Astrocyte of the spinal cord (primary cell): ENCODE data around the gene SH2D7.

ENCODE experiments used
- DNase-seq: peaks from one replicate; pipeline ENCODE4 v3.0.0; 2011; ENCODE audit warnings: low read depth, low spot score
- H3K4me3 ChIP-seq: 2 replicates; pipeline ENCODE4 v1.5.1; 2011; ENCODE audit warnings: low read depth, mild to moderate bottlenecking, low read length, moderate library complexity
- in situ Hi-C: cut with HindIII; loops from 2 replicates; pipeline ENCODE4 v1.10.0; 2017; ENCODE audit warnings: low sequenced_read_pairs
- TF ChIP-seq, protein P1 (sequence below): IDR thresholded peaks from 2 replicates; pipeline ENCODE4 v1.5.1; 2012; ENCODE audit warnings: low read depth, mild to moderate bottlenecking, low read length, inconsistent platforms

Gene SH2D7

DNA sequence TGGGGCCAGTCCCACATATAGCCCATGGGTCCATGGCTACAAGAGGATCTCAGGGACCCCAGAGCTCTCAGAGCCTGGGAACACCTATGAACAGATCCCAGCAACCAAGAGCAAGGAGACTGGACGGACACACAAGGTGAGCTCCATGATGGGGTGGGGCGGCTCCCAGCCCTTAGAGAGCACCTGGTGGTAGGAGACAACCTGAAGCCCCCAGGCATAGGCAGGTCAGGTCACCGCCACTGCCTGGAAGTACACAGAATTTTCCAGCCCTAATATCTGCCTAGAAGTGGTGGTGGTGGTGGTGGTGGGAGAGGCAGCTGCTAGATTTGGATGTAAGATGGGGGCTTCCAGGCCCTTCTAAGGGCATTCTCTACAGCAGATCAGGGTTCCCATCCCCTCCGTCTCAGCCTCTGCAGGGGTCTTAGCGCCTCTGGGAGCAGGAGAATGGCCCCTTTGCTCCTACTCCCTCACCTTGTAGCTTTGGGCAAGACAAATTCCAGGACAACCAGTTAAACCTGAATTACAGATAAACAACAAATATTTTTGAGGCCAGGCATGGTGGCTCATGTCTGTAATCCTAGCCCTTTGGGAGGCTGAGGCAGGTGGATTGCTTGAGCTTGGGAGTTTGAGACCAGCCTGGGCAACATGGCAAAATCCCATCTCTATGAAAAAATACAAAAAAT is 9.2 kb downstream of the SH2D7 start:
- in situ Hi-C loops: no loop called here
- no peak for DNase-seq
- TF ChIP-seq, protein P1, sequence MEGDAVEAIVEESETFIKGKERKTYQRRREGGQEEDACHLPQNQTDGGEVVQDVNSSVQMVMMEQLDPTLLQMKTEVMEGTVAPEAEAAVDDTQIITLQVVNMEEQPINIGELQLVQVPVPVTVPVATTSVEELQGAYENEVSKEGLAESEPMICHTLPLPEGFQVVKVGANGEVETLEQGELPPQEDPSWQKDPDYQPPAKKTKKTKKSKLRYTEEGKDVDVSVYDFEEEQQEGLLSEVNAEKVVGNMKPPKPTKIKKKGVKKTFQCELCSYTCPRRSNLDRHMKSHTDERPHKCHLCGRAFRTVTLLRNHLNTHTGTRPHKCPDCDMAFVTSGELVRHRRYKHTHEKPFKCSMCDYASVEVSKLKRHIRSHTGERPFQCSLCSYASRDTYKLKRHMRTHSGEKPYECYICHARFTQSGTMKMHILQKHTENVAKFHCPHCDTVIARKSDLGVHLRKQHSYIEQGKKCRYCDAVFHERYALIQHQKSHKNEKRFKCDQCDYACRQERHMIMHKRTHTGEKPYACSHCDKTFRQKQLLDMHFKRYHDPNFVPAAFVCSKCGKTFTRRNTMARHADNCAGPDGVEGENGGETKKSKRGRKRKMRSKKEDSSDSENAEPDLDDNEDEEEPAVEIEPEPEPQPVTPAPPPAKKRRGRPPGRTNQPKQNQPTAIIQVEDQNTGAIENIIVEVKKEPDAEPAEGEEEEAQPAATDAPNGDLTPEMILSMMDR: no peak
- H3K4me3 ChIP-seq: no peak overlapping the region

DNA sequence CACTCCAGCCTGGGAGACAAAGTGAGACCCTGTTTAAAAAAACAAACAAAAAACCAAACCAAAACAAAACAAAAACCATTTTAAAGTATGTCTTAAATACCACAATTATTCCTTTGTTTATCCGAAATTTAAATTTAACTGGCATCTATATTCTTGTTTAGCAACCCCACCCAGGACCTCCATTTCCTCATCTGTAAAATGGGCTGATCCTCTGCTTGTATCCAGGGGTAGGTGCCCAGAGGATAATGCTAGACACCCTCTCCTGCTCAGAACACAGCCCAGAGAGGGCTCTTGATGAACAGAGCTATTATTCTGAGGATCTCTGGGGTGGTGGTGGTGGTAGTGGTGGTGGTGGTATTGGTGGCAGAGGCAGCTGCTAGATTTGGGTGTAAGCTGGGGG is 9.8 kb downstream of the SH2D7 start:
- DNase-seq: no peak
- H3K4me3 ChIP-seq: no peak overlapping the region
- in situ Hi-C loops: no loop called here
- TF ChIP-seq, protein P1: no peak

DNA sequence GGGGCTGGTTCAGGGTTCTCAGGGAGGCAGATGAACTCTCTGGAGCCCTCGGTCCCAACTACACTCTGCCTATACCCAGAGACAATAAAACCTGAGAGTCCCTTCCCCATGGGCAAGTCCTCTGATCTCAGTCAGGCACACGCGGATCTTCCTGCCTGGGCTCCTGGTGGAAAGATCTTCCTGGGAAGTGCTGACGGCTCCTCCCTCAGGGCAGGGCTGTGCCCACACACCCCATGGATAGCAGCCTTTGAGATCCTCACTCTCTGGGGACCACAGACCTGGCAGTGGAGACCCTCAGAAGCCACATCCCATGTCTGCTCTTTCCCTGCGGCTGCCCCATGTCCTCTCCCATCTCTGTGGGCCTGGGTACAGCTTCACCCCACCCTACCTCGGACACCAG is 10.4 kb downstream of the SH2D7 start:
- no peak for DNase-seq
- in situ Hi-C loops: no loop called here
- TF ChIP-seq, protein P1: no peak
- no peak overlapping the region for H3K4me3 ChIP-seq

DNA sequence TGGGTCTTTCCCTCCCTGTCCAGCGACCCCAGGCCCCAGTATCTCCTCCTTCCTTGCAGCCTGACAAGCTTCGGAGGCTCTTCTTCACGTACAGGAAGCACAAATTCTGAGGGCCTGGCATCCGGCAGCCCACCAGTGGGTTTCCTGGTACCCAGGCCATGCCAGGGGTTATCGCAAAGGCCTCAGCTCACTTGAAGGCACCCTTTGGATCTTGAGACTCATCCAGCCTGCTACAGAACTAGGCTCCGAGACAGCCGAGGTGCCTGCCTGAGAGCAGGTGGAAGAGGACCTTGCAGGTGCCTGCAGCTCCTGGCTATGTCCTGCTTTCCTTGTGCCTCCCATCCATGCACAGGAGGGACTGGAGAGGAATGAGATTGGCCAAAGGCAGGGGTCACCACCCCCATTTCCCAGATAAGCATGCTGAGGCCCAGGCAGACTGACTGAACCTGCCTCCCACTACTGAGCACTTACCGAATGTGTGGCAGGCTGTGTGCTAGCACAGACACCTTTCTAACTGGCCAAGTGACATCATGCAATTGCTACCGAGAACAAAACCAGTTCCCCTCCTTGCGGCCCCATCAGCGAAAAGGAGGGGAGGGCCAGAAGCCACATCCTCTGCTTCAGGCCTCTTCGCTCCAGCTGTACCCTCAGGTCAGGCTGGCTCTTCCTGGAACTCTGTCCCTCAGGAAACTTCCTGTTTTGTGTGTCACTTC is 11.2 kb downstream of the SH2D7 start:
- in situ Hi-C loops: no loop called here
- no peak for DNase-seq
- H3K4me3 ChIP-seq: no peak overlapping the region
- TF ChIP-seq, protein P1: no peak

DNA sequence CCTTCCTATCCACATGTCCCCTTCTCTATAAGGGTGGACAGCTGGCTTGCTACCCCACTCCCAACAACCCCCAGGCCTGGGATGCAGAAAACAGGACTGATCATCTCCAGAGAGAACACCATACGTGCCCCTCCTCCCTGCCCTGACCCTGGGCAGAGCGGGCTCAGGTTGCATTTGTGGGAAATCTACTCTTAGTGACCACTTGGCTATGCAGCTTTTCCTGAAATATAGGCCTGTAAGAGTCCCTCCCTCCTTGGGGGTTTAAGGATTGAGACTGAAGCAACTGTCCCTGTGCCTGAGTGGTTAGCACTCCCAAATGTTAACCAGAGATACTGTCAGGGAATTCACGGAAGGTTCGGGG is 11.7 kb downstream of the SH2D7 start:
- TF ChIP-seq, protein P1: no peak
- in situ Hi-C loops: no loop called here
- no peak overlapping the region for H3K4me3 ChIP-seq
- no peak for DNase-seq

DNA sequence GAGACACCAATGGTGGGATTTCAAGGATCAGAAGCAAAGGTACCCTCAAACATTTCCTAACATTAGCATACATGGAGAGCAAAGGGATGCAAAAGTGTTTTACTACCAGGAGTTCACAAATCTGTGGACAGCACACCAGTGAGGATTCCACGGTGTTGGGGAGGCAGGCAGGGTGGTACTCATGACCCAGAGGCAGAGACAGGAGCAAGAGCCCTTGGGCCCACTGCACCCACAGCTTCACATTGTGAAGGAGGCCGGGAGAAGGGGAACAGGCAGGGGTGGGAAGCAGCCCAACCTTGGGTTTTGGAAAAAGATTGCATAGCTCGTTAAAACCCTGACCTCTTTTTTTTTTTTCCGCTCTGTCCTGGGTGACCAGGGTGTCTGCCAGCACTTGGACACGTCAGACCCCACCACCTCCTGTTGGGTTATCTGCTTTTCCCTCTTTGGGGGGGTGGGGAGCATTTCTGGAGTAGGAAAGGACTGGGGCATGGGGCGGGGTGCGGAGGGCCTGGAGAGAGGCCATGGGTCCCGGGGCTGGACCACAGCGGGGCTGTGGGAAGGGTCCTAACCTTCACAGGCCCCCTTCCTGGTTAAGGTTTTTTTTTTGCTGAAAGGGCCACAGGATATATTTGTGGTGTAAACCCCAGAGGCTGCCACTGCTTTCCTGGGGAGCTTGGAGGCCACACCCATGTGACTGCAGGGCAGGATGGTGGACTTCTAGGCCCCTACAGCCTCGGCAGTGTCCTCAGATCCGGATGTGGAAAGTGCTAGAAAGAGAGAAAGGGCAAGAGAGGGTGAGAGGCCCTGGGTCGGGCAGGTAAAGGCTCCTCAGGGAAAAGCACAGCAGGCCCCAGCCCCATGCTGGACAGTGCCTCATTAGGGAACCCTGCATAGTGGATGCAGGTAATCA is 12.5 kb downstream of the SH2D7 start:
- DNase-seq: no peak
- in situ Hi-C loops: no loop called here

More for the DNA sequence above, 12.5 kb downstream of the SH2D7 start:
- TF ChIP-seq, protein P1: no peak
- H3K4me3 ChIP-seq: no peak overlapping the region
